ENCODE measurements around the gene AHNAK2. TPM values are rescaled to one million over a fixed set of nuclear protein-coding genes. Genes with fewer than 3 reads are reported as not detected.
"Not testable (repeated sequence)": the region's sequence is repeated elsewhere in the genome, so short reads cannot be mapped to it uniquely, and the experiment has no call there.

AHNAK2 gene
- total RNA-seq, 1 experiment from 2014 or later, result 45.0 TPM

GRCh38 chr14:104943216-104944015 is 34.8 kb downstream of the AHNAK2 start:
- CTCF ChIA-PET; H4K20me1 ChIP-seq (ENCODE audit: insufficient read depth); H3K27me3 ChIP-seq (ENCODE audit: insufficient read depth, low read length); BruUV-seq (replicated peaks); H3K27ac ChIP-seq (ENCODE audit: low read depth, low read length); intact Hi-C loops (cut with micrococcal nuclease); H3K4me3 ChIP-seq (replicated peaks in 1 of 2; ENCODE audit: low read depth in 1 of 2, low read length in 2 of 2); H3K9ac ChIP-seq (ENCODE audit: low read length); ATAC-seq; H3K4me1 ChIP-seq (ENCODE audit: control insufficient read depth in 1 of 2, insufficient read depth in 2 of 2, low read length in 2 of 2); H3K4me2 ChIP-seq (ENCODE audit: low read length); H3K9me2 ChIP-seq (ENCODE audit: insufficient read depth); H3K36me3 ChIP-seq (ENCODE audit: control insufficient read depth in 1 of 2, insufficient read depth in 2 of 2, low read length in 2 of 2); H3K9me3 ChIP-seq (ENCODE audit: control insufficient read depth in 1 of 2, insufficient read depth in 1 of 2, low read depth in 1 of 2, low read length in 2 of 2); POLR2A ChIA-PET; RAD21 ChIA-PET (ENCODE audit: low non-redundant PET in 1 of 2, low total read pairs in 2 of 2, uncharacterized antibody in 2 of 2, unreplicated experiment in 2 of 2); DNase-seq (ENCODE audit: low read depth, low spot score); H3K79me2 ChIP-seq (ENCODE audit: insufficient read depth, low read length); H2AFZ ChIP-seq (ENCODE audit: low read depth, low read length, poor library complexity, severe bottlenecking): not testable (repeated sequence)

GRCh38 chr14:104942586-104942985 is 35.6 kb downstream of the AHNAK2 start:
- DNase-seq (ENCODE audit: low read depth, low spot score) (no peak), ATAC-seq (no peak)
- Histone ChIP-seq H4K20me1 (ENCODE audit: insufficient read depth) (no peaks in the 10 kb centered on the region), H3K27ac (ENCODE audit: low read depth, low read length) (no peak overlapping the region), H2AFZ (ENCODE audit: low read depth, low read length, poor library complexity, severe bottlenecking) (no peak overlapping the region), H3K27me3 (ENCODE audit: insufficient read depth, low read length) (no peaks in the 10 kb centered on the region), H3K36me3 (ENCODE audit: control insufficient read depth in 1 of 2, insufficient read depth in 2 of 2, low read length in 2 of 2) (no peaks in the 10 kb centered on the region), H3K4me1 (ENCODE audit: control insufficient read depth in 1 of 2, insufficient read depth in 2 of 2, low read length in 2 of 2) (no peaks in the 10 kb centered on the region), H3K9ac (ENCODE audit: low read length) (no peak overlapping the region), H3K4me2 (ENCODE audit: low read length) (no peak overlapping the region), H3K4me3 (replicated peaks in 1 of 2; ENCODE audit: low read depth in 1 of 2, low read length in 2 of 2) (no peak overlapping the region), H3K9me2 (ENCODE audit: insufficient read depth) (no peaks in the 10 kb centered on the region), H3K79me2 (ENCODE audit: insufficient read depth, low read length) (no peaks in the 10 kb centered on the region), H3K9me3 (ENCODE audit: control insufficient read depth in 1 of 2, insufficient read depth in 1 of 2, low read depth in 1 of 2, low read length in 2 of 2) (no peaks in the 10 kb centered on the region)
- ChIA-PET CTCF (no interaction called here), RAD21 (ENCODE audit: low non-redundant PET in 1 of 2, low total read pairs in 2 of 2, uncharacterized antibody in 2 of 2, unreplicated experiment in 2 of 2) (no interaction called here), POLR2A (no interaction called here)
- TF ChIP-seq ZNF274 (IDR thresholded peaks at IDR 0.05; ENCODE audit: low read depth, low read length) (no peak), CBX3 (IDR thresholded peaks at IDR 0.05; ENCODE audit: low read depth) (no peak), CTCF (IDR thresholded peaks at IDR 0.05 in 2 of 3, conservative IDR thresholded peaks at IDR 0.05 in 1 of 3; ENCODE audit: borderline replicate concordance in 1 of 3, insufficient read depth in 1 of 3, low read depth in 2 of 3, low read length in 2 of 3) (no peak), SP1 (IDR thresholded peaks at IDR 0.05; ENCODE audit: low read depth) (no peak), POLR2AphosphoS5 (IDR thresholded peaks at IDR 0.05; ENCODE audit: low read depth, low read length) (no peak), RAD21 (IDR thresholded peaks at IDR 0.05; ENCODE audit: low read depth) (no peak), ATF3 (IDR thresholded peaks at IDR 0.05) (no peak), EZH2 (IDR thresholded peaks at IDR 0.05) (no peak), ZFX (IDR thresholded peaks at IDR 0.05) (no peak), POLR2A (IDR thresholded peaks at IDR 0.05; ENCODE audit: borderline replicate concordance, extremely low read depth, insufficient read depth, insufficient read length) (no peak), EGR1 (IDR thresholded peaks at IDR 0.05; ENCODE audit: low read depth) (no peak), CEBPB (IDR thresholded peaks at IDR 0.05; ENCODE audit: low read depth) (no peak), REST (IDR thresholded peaks at IDR 0.05; ENCODE audit: low read depth) (no peak), ELF1 (IDR thresholded peaks at IDR 0.05; ENCODE audit: borderline replicate concordance, low read depth) (no peak), TCF7L2 (IDR thresholded peaks at IDR 0.05; ENCODE audit: borderline replicate concordance, extremely low read depth, insufficient read depth, insufficient read length) (no peak)
- intact Hi-C loops (cut with micrococcal nuclease), result no loop called here
- no TSS peak for BruUV-seq (replicated peaks)

All from HCT116 (cell line).